ENCODE measurements around the gene P4HB. TPM values are rescaled to one million over a fixed set of nuclear protein-coding genes. Genes with fewer than 3 reads are reported as not detected.

The P4HB gene
- total and polyA plus RNA-seq, 2 of the 4 experiments (the other 2 are of a cell fraction): 599 to 932 TPM

DNA sequence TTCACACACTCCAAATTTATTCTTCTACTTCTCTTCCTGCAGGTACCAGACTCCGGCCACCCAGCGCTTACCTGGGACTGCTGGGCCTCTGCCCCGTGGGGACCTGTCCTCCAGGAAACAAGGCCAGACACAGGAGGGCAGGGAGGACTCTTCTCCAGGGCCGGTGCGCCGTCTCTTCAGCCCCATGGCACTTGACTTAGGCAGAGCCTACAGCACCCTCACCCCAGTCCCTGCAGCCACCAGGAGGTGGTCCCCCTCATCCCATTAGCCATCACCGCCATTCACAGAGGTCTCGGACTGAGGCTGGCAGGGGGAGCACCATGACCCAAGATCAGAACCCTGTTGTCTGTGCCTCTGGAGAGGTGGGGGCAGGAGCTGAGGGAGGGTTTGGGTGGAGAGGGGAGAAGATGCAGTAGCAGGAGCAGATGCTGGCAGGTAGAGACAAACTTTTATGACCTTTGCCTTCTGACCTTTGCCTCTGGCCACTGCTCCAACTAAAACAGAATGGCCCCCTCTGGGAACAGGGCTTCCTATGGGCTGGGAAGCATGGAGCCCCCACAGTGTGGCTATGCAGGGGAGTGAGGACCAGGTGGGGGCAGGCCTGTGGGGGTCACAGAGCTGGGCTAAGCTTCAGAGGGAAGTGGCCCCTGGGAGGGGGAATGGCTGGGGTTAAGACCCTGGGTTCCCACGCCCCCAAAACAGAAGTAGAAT is 58.1 kb downstream of the P4HB start:
- intact Hi-C loops (cut with micrococcal nuclease): no loop called here
- dilution Hi-C loops (cut with HindIII; ENCODE audit: low sequenced_read_pairs, unreplicated experiment): no loop called here
- no peak overlapping the region for H3K4ac ChIP-seq (ENCODE audit: low read depth, low read length)
- no peak for DNase-seq
- H2BK15ac ChIP-seq (ENCODE audit: low read depth, low read length): no peak overlapping the region
- WGBS, 2 experiments (ENCODE audit: extremely low coverage in 2 of 2, insufficient read length in 1 of 2): no CpG with 5 or more reads among the region's 9 CpGs
- no peaks in the 10 kb centered on the region for H3K79me1 ChIP-seq (ENCODE audit: low read depth in 1 of 2, low read length in 2 of 2)
- no peak overlapping the region for H2BK120ac ChIP-seq (ENCODE audit: low read depth, low read length)
- H3K4me3 ChIP-seq (ENCODE audit: insufficient read depth, low read depth, low read length): no peak overlapping the region
- H4K5ac ChIP-seq (ENCODE audit: low read depth, low read length): no peak overlapping the region
- H3K9me3 ChIP-seq (ENCODE audit: control insufficient read depth, insufficient read depth, low read length): peaks cover 8% of the 10 kb centered on the region
- no peak overlapping the region for H2AK5ac ChIP-seq (ENCODE audit: low read depth, low read length)
- POLR2A ChIA-PET (ENCODE audit: unreplicated experiment): no interaction called here
- no peak overlapping the region for H3K27ac ChIP-seq (ENCODE audit: insufficient read depth, low read length)
- H3K9ac ChIP-seq (ENCODE audit: low read depth, low read length): no peak overlapping the region
- in situ Hi-C loops (cut with MboI; ENCODE audit: low sequenced_read_pairs): no loop called here
- peaks cover 69% of the 10 kb centered on the region for H3K27me3 ChIP-seq (ENCODE audit: control insufficient read depth, insufficient read depth, low read length)
- ATAC-seq (ENCODE audit: low read depth): no peak
- TF ChIP-seq FOS (IDR thresholded peaks at IDR 0.05; ENCODE audit: low read depth, low read length) (no peak), MAFK (IDR thresholded peaks at IDR 0.05; ENCODE audit: low read depth, low read length) (no peak), RFX5 (IDR thresholded peaks at IDR 0.05; ENCODE audit: low read depth, low read length) (no peak), POLR2A (IDR thresholded peaks at IDR 0.05; ENCODE audit: low read depth, low read length) (no peak), MAZ (IDR thresholded peaks at IDR 0.05; ENCODE audit: borderline replicate concordance, low read depth, low read length) (no peak), SMC3 (IDR thresholded peaks at IDR 0.05; ENCODE audit: low read depth, low read length) (no peak), BHLHE40 (IDR thresholded peaks at IDR 0.05; ENCODE audit: low read depth, low read length) (no peak), RAD21 (IDR thresholded peaks at IDR 0.05; ENCODE audit: low read length) (no peak), MXI1 (IDR thresholded peaks at IDR 0.05; ENCODE audit: borderline replicate concordance, low read depth, low read length) (no peak), CEBPB (IDR thresholded peaks at IDR 0.05; ENCODE audit: low read depth, low read length) (no peak), NFE2L2 (IDR thresholded peaks at IDR 0.05; ENCODE audit: low read depth, low read length) (no peak), CHD1 (IDR thresholded peaks at IDR 0.05; ENCODE audit: low read depth, low read length) (no peak), RCOR1 (IDR thresholded peaks at IDR 0.05; ENCODE audit: insufficient replicate concordance, low read length) (no peak)
- TF ChIP-seq, protein P1, sequence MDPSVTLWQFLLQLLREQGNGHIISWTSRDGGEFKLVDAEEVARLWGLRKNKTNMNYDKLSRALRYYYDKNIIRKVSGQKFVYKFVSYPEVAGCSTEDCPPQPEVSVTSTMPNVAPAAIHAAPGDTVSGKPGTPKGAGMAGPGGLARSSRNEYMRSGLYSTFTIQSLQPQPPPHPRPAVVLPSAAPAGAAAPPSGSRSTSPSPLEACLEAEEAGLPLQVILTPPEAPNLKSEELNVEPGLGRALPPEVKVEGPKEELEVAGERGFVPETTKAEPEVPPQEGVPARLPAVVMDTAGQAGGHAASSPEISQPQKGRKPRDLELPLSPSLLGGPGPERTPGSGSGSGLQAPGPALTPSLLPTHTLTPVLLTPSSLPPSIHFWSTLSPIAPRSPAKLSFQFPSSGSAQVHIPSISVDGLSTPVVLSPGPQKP (IDR thresholded peaks at IDR 0.05; ENCODE audit: borderline replicate concordance, low read depth, low read length): no peak
- TF ChIP-seq, protein P2, sequence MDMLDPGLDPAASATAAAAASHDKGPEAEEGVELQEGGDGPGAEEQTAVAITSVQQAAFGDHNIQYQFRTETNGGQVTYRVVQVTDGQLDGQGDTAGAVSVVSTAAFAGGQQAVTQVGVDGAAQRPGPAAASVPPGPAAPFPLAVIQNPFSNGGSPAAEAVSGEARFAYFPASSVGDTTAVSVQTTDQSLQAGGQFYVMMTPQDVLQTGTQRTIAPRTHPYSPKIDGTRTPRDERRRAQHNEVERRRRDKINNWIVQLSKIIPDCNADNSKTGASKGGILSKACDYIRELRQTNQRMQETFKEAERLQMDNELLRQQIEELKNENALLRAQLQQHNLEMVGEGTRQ (IDR thresholded peaks at IDR 0.05; ENCODE audit: low read depth, low read length): no peak
- TF ChIP-seq, protein P3, sequence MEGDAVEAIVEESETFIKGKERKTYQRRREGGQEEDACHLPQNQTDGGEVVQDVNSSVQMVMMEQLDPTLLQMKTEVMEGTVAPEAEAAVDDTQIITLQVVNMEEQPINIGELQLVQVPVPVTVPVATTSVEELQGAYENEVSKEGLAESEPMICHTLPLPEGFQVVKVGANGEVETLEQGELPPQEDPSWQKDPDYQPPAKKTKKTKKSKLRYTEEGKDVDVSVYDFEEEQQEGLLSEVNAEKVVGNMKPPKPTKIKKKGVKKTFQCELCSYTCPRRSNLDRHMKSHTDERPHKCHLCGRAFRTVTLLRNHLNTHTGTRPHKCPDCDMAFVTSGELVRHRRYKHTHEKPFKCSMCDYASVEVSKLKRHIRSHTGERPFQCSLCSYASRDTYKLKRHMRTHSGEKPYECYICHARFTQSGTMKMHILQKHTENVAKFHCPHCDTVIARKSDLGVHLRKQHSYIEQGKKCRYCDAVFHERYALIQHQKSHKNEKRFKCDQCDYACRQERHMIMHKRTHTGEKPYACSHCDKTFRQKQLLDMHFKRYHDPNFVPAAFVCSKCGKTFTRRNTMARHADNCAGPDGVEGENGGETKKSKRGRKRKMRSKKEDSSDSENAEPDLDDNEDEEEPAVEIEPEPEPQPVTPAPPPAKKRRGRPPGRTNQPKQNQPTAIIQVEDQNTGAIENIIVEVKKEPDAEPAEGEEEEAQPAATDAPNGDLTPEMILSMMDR (conservative IDR thresholded peaks at IDR 0.05; ENCODE audit: low read depth, low read length): no peak
- H3K4me2 ChIP-seq (ENCODE audit: low read depth, low read length): no peak overlapping the region
- H2AK9ac ChIP-seq (replicated peaks; ENCODE audit: low read depth, low read length, poor library complexity): no peak overlapping the region
- BruUV-seq (replicated peaks): no TSS peak
- H3K4me1 ChIP-seq (ENCODE audit: control insufficient read depth, insufficient read depth, low read length): no peaks in the 10 kb centered on the region
- no peak overlapping the region for H3K18ac ChIP-seq (ENCODE audit: low read depth, low read length)
- no peak overlapping the region for H2BK20ac ChIP-seq (ENCODE audit: low read depth, low read length)
- H3K36me3 ChIP-seq (ENCODE audit: control insufficient read depth, insufficient read depth, low read length): no peaks in the 10 kb centered on the region
- no peak overlapping the region for H3K23ac ChIP-seq (ENCODE audit: low read depth, low read length)
- H4K8ac ChIP-seq (ENCODE audit: low read depth in 2 of 2, low read length in 2 of 2): no peak overlapping the region
- CTCF ChIA-PET: no interaction called here
- H3K14ac ChIP-seq (replicated peaks; ENCODE audit: low read depth, low read length): no peak overlapping the region
- H4K91ac ChIP-seq (ENCODE audit: insufficient read depth, low read depth, low read length): no peak overlapping the region
- no peaks in the 10 kb centered on the region for H4K20me1 ChIP-seq (ENCODE audit: insufficient read depth, low read length)
- no peak overlapping the region for H2BK5ac ChIP-seq (ENCODE audit: low read depth, low read length, poor library complexity, severe bottlenecking)
- H3K9me1 ChIP-seq (ENCODE audit: insufficient read depth, low read length): no peaks in the 10 kb centered on the region
- H3K56ac ChIP-seq (ENCODE audit: extremely low read depth, insufficient read depth, low read length): no peak overlapping the region
- no peak overlapping the region for H2AFZ ChIP-seq (replicated peaks; ENCODE audit: low read length, poor library complexity)
